Measurements from ENCODE around the gene NPTX2.

- TF ChIP-seq CTCF (IDR thresholded peaks at IDR 0.05) (no peak), EP300 (IDR thresholded peaks at IDR 0.05) (no peak)
These were observed 53.1 kb downstream of the NPTX2 start for GRCh38 chr7:98670186-98670585.
